H9 (cell line): ENCODE measurements around the gene HMGCL. TPM values are rescaled to one million over a fixed set of nuclear protein-coding genes. Genes with fewer than 3 reads are reported as not detected.
A peak's percentile ranks its signal among the peaks of the same experiment; 100 is the strongest.

Source experiments
- DNase-seq: peaks from one replicate; pipeline ENCODE4 v3.0.0-alpha.2; 2017
- H2AFZ ChIP-seq: one replicate; pipeline ENCODE4 v1.6.1; 2013; ENCODE audit warnings: mild to moderate bottlenecking, low read length, control low read depth, moderate library complexity
- H2AK5ac ChIP-seq: 2 replicates; pipeline ENCODE4 v1.6.1; 2013; ENCODE audit warnings: low read length, control low read depth, mixed read lengths; ENCODE audit not compliant: insufficient read length
- H2BK120ac ChIP-seq: one replicate; pipeline ENCODE4 v1.6.1; 2013; ENCODE audit warnings: low read depth, mild to moderate bottlenecking, low read length, control low read depth, inconsistent platforms; ENCODE audit not compliant: poor library complexity, severe bottlenecking
- H2BK12ac ChIP-seq: 2 replicates; pipeline ENCODE4 v1.6.1; 2013; ENCODE audit warnings: low read length, control low read depth, mixed read lengths, low read depth; ENCODE audit not compliant: insufficient read length
- H2BK15ac ChIP-seq: 2 replicates; pipeline ENCODE4 v1.6.1; 2013; ENCODE audit warnings: low read depth, low read length, control low read depth
- H2BK20ac ChIP-seq: one replicate; pipeline ENCODE4 v1.6.1; 2013; ENCODE audit warnings: low read depth, mild to moderate bottlenecking, low read length, control low read depth, inconsistent platforms; ENCODE audit not compliant: poor library complexity, severe bottlenecking
- H2BK5ac ChIP-seq: 2 replicates; pipeline ENCODE4 v1.6.1; 2013; ENCODE audit warnings: low read length, control low read depth, mixed read lengths; ENCODE audit not compliant: insufficient read length
- H3K14ac ChIP-seq: 2 replicates; pipeline ENCODE4 v1.6.1; 2013; ENCODE audit warnings: low read length, control low read depth; ENCODE audit not compliant: insufficient read depth
- H3K18ac ChIP-seq: 2 replicates; pipeline ENCODE4 v1.6.1; 2013; ENCODE audit warnings: low read depth, mild to moderate bottlenecking, mixed read lengths, low read length, control low read depth; ENCODE audit not compliant: insufficient read length
- H3K23ac ChIP-seq: 2 replicates; pipeline ENCODE4 v1.6.1; 2013; ENCODE audit warnings: low read length, control low read depth, mixed read lengths, low read depth; ENCODE audit not compliant: insufficient read length
- H3K23me2 ChIP-seq: 2 replicates; pipeline ENCODE4 v1.6.1; 2013; ENCODE audit warnings: low read depth, mild to moderate bottlenecking, mixed read lengths, low read length, control low read depth; ENCODE audit not compliant: insufficient read length, poor library complexity, severe bottlenecking
- H3K27ac ChIP-seq: 2 replicates; pipeline ENCODE4 v1.5.1; 2013; ENCODE audit warnings: low read length, control low read depth, mixed read lengths, low read depth; ENCODE audit not compliant: insufficient read length
- H3K27me3 ChIP-seq: 2 replicates; pipeline ENCODE4 v1.6.1; 2013; ENCODE audit warnings: low read length, control low read depth, inconsistent platforms; ENCODE audit not compliant: insufficient read depth
- H3K4ac ChIP-seq: 2 replicates; pipeline ENCODE4 v1.6.1; 2013; ENCODE audit warnings: low read depth, mild to moderate bottlenecking, control low read depth, inconsistent platforms, low read length, moderate library complexity
- H3K4me1 ChIP-seq: 2 replicates; pipeline ENCODE4 v1.6.1; 2013; ENCODE audit warnings: low read length, control low read depth, inconsistent platforms; ENCODE audit not compliant: insufficient read depth
- H3K4me2 ChIP-seq: 2 replicates; pipeline ENCODE4 v1.6.1; 2013; ENCODE audit warnings: low read length, control low read depth, mixed read lengths; ENCODE audit not compliant: insufficient read length, insufficient read depth
- H3K56ac ChIP-seq: 2 replicates; pipeline ENCODE4 v1.6.1; 2013; ENCODE audit warnings: low read depth, mild to moderate bottlenecking, mixed read lengths, low read length, control low read depth; ENCODE audit not compliant: insufficient read length
- H3K79me1 ChIP-seq: 2 replicates; pipeline ENCODE4 v1.6.1; 2013; ENCODE audit warnings: low read depth, mild to moderate bottlenecking, moderate library complexity, low read length, control low read depth, inconsistent platforms; ENCODE audit not compliant: insufficient read depth, poor library complexity, severe bottlenecking
- H3K79me2 ChIP-seq: 2 replicates; pipeline ENCODE4 v1.6.1; 2013; ENCODE audit warnings: low read length, control low read depth, inconsistent platforms; ENCODE audit not compliant: insufficient read depth
- H3K9ac ChIP-seq: 2 replicates; pipeline ENCODE4 v1.6.1; 2013; ENCODE audit warnings: low read length, control low read depth, mixed read lengths; ENCODE audit not compliant: insufficient read length; ENCODE audit errors: extremely low read depth
- H3K9me3 ChIP-seq: one replicate; pipeline ENCODE4 v1.6.1; 2013; ENCODE audit warnings: low read depth, low read length, inconsistent platforms; ENCODE audit not compliant: control insufficient read depth
- H3T11ph ChIP-seq: one replicate; pipeline ENCODE4 v1.6.1; 2013; ENCODE audit warnings: mild to moderate bottlenecking, low read length, control low read depth, inconsistent platforms
- H4K20me1 ChIP-seq: one replicate; pipeline ENCODE4 v1.6.1; 2013; ENCODE audit not compliant: control insufficient read depth, insufficient read length, insufficient read depth
- H4K5ac ChIP-seq: 2 replicates; pipeline ENCODE4 v1.6.1; 2013; ENCODE audit warnings: low read depth, mild to moderate bottlenecking, mixed read lengths, low read length, control low read depth; ENCODE audit not compliant: insufficient read length
- H4K8ac ChIP-seq: replicated peaks from 2 replicates; pipeline ENCODE4 v1.6.1; 2013; ENCODE audit warnings: low read length, control low read depth, mixed read lengths, low read depth; ENCODE audit not compliant: insufficient read length
- H4K91ac ChIP-seq: 2 replicates; pipeline ENCODE4 v1.6.1; 2013; ENCODE audit warnings: low read depth, mild to moderate bottlenecking, moderate library complexity, mixed read lengths, low read length, control low read depth; ENCODE audit not compliant: insufficient read length
- H3K27ac Mint-ChIP-seq, 3 experiments: 2 replicates in 2 of 3; 3 replicates in 1 of 3; pipeline ENCODE4 v1.8.0; 2020 to 2021; ENCODE audit warnings: mixed read lengths in 3 of 3, mild to moderate bottlenecking in 1 of 3, moderate library complexity in 1 of 3
- H3K27me3 Mint-ChIP-seq: 2 replicates; pipeline ENCODE4 v1.8.0; 2021; ENCODE audit warnings: low read depth, mild to moderate bottlenecking, moderate library complexity, mixed read lengths
- H3K36me3 Mint-ChIP-seq, 3 experiments: 2 replicates in 2 of 3; 3 replicates in 1 of 3; pipeline ENCODE4 v1.8.0; 2020 to 2021; ENCODE audit warnings: low read depth in 3 of 3, mixed read lengths in 3 of 3; ENCODE audit not compliant: insufficient read depth in 1 of 3
- H3K4me1 Mint-ChIP-seq, 2 experiments: 2 replicates each; pipeline ENCODE4 v1.8.0; 2020; ENCODE audit warnings: mixed read lengths in 2 of 2
- H3K4me3 Mint-ChIP-seq, 2 experiments: 2 replicates in 1 of 2; 3 replicates in 1 of 2; pipeline ENCODE4 v1.8.0; 2020 to 2021; ENCODE audit warnings: mild to moderate bottlenecking in 2 of 2, mixed read lengths in 2 of 2, moderate library complexity in 1 of 2
- H3K9me3 Mint-ChIP-seq, 2 experiments: 2 replicates in 1 of 2; 3 replicates in 1 of 2; pipeline ENCODE4 v1.8.0; 2020; ENCODE audit warnings: mild to moderate bottlenecking in 2 of 2, mixed read lengths in 2 of 2, moderate library complexity in 1 of 2
- WGBS: extraction: QIAGEN DNeasy Blood & Tissue Kit; methylation state at CpG from one replicate; pipeline ENCODE4 v1.1.7; 2013; ENCODE audit warnings: missing lambda C conversion rate, low lambda C conversion rate, mixed read lengths; ENCODE audit not compliant: insufficient read length; ENCODE audit errors: extremely low coverage; 5-methylcytosine and 5-hydroxymethylcytosine counted together
- total RNA-seq: library from RNA; stranded (reverse); gene quantifications from 2 replicates; pipeline ENCODE4 v1.2.1, GENCODE V29; 2021
- TF ChIP-seq, protein P1 (sequence below): fragments of 200-600 bp; sonication (generic); conservative IDR thresholded peaks from 3 replicates; pipeline ENCODE4 v1.8.0; 2021; ENCODE audit warnings: antibody characterized with exemption, mild to moderate bottlenecking

Gene HMGCL
- total RNA-seq, 1 experiment from 2014 or later: 15.9 TPM

DNA sequence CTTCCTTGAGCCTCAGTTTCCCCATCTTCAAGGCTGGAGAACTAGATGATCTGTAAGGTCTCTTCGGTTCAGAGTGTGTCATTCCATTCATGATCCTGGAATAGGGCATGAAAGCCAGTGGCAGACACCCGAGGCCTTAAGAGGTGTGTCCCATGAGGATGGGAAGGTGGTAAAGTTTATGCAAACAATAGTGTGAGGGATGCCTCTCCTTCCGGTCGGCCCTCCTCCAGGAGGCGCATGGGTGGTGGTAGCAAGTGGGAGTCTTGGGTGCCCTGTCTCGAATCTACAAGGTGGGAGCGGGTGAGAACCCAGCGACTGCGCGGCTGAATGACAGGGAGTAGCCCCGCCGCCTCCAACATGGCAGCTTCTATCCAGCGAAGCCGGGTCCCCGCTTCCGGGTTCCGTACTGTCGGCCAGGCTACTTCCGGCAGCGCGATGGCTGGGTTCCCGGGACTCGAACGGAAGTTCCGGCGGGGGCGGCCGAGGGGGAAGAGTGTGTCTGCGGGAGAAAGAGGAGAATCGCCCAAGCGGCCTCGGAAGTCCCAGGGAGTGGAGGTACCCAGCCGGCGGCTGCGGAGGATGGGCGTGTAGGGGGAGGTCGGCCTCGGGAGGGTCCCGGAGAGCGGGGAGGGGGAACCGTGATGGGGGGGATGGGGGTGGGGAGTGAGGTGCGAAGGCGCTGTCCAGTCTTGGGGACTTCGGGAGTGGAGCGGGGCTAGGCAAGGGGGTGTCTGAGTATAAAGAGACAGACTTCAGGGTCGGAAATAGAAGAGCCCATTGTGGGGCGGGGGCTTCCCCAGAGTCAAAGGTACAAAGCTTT, 34.3 kb downstream of the HMGCL start, which contains the start of gene LYPLA2:
Gene LYPLA2, plus strand, starts transcription at position 450 of the 820 bp plus-strand sequence. CDS start 1,538 bp downstream, outside the sequence.
- Mint-ChIP-seq H3K36me3 (peaks cover 23 to 53% (median 43%) of the 10 kb centered on the region in 3 experiments), H3K9me3 (no peaks in the 10 kb centered on the region), H3K4me3 (peak within 1 kb of the TSS; percentile 98 to 99), H3K4me1 (peaks cover 11 to 20% of the 10 kb centered on the region in 2 experiments), H3K27ac (peak within 1 kb of the TSS; percentile 91 to 94 (median 92)), H3K27me3 (no peaks in the 10 kb centered on the region)
- Histone ChIP-seq H2AFZ (no peak within 1 kb of the TSS), H3K56ac (no peak within 1 kb of the TSS), H3K79me1 (peaks cover 8% of the 10 kb centered on the region), H3K14ac (no peak within 1 kb of the TSS), H3K4ac (no peak within 1 kb of the TSS), H3K79me2 (peaks cover 6% of the 10 kb centered on the region; the same call in 1 of the 2 replicates), H3K18ac (no peak within 1 kb of the TSS), H3K27ac (no peak within 1 kb of the TSS), H3K4me1 (no peaks in the 10 kb centered on the region), H2BK15ac (no peak within 1 kb of the TSS), H3T11ph (no peak within 1 kb of the TSS), H3K27me3 (no peaks in the 10 kb centered on the region), H4K5ac (no peak within 1 kb of the TSS), H3K23me2 (peaks cover 16% of the 10 kb centered on the region), H4K8ac (no peak within 1 kb of the TSS), H2BK5ac (no peak within 1 kb of the TSS), H3K9ac (peak within 1 kb of the TSS; percentile 11), H2BK20ac (no peak within 1 kb of the TSS), H4K20me1 (no peaks in the 10 kb centered on the region), H2BK120ac (no peak within 1 kb of the TSS), H3K9me3 (no peaks in the 10 kb centered on the region), H3K23ac (no peak within 1 kb of the TSS), H2BK12ac (no peak within 1 kb of the TSS), H4K91ac (no peak within 1 kb of the TSS), H2AK5ac (no peak within 1 kb of the TSS), H3K4me2 (peak within 1 kb of the TSS; percentile 96)
- WGBS: no CpG with 5 or more reads among the region's 47 CpGs
- TF ChIP-seq, protein P1, sequence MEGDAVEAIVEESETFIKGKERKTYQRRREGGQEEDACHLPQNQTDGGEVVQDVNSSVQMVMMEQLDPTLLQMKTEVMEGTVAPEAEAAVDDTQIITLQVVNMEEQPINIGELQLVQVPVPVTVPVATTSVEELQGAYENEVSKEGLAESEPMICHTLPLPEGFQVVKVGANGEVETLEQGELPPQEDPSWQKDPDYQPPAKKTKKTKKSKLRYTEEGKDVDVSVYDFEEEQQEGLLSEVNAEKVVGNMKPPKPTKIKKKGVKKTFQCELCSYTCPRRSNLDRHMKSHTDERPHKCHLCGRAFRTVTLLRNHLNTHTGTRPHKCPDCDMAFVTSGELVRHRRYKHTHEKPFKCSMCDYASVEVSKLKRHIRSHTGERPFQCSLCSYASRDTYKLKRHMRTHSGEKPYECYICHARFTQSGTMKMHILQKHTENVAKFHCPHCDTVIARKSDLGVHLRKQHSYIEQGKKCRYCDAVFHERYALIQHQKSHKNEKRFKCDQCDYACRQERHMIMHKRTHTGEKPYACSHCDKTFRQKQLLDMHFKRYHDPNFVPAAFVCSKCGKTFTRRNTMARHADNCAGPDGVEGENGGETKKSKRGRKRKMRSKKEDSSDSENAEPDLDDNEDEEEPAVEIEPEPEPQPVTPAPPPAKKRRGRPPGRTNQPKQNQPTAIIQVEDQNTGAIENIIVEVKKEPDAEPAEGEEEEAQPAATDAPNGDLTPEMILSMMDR: peak; percentile 17; the same call in 1 of the 3 replicates
- peak; percentile 94 for DNase-seq
